DND-41 (cell line): ENCODE measurements around the gene LSM6.

ENCODE experiments used
- ATAC-seq: fragments of 200-7000 bp; cut with Tn5 transposase; 3 replicates; pipeline ENCODE4 v1.9.1; 2021; ENCODE audit warnings: low read depth; ENCODE audit not compliant: insufficient read depth
- DNase-seq: peaks from one replicate; pipeline ENCODE4 v3.0.0-alpha.2; 2020
- H2AFZ ChIP-seq: 2 replicates; pipeline ENCODE4 v1.6.0; 2012; ENCODE audit warnings: low read depth, low read length
- H3K27ac ChIP-seq: 2 replicates; pipeline ENCODE4 v1.5.1; 2012; ENCODE audit warnings: low read length, inconsistent platforms
- H3K27me3 ChIP-seq: fragments of 200-600 bp; sonication (generic); 2 replicates; pipeline ENCODE4 v1.6.0; 2012; ENCODE audit warnings: low read length, mild to moderate bottlenecking, inconsistent platforms; ENCODE audit not compliant: insufficient read depth, poor library complexity
- H3K36me3 ChIP-seq: 2 replicates; pipeline ENCODE4 v1.5.1; 2012; ENCODE audit warnings: low read length, inconsistent platforms; ENCODE audit not compliant: insufficient read depth
- H3K4me1 ChIP-seq: 2 replicates; pipeline ENCODE4 v1.5.1; 2012; ENCODE audit warnings: mild to moderate bottlenecking, low read length; ENCODE audit not compliant: insufficient read depth
- H3K4me2 ChIP-seq: 2 replicates; pipeline ENCODE4 v1.6.0; 2012; ENCODE audit warnings: mild to moderate bottlenecking, moderate library complexity, low read length, inconsistent platforms; ENCODE audit not compliant: insufficient read depth
- H3K4me3 ChIP-seq, 2 experiments: fragments of 200-600 bp in 1 of 2; shearing (Covaris generic) in 1 of 2; 2 replicates each; pipeline ENCODE4 v1.5.1; 2012 to 2016; ENCODE audit warnings: inconsistent platforms in 2 of 2, low read length in 2 of 2, mild to moderate bottlenecking in 2 of 2, low read depth in 1 of 2, moderate library complexity in 1 of 2
- H3K79me2 ChIP-seq: 2 replicates; pipeline ENCODE4 v1.6.0; 2012; ENCODE audit warnings: low read length, inconsistent platforms; ENCODE audit not compliant: insufficient read depth
- H3K9ac ChIP-seq: 2 replicates; pipeline ENCODE4 v1.6.0; 2012; ENCODE audit warnings: low read depth, mild to moderate bottlenecking, inconsistent platforms, low read length, moderate library complexity
- H3K9me3 ChIP-seq: 2 replicates; pipeline ENCODE4 v1.5.1; 2012; ENCODE audit warnings: low read length, moderate library complexity, mild to moderate bottlenecking, inconsistent platforms; ENCODE audit not compliant: insufficient read depth, severe bottlenecking
- H4K20me1 ChIP-seq: 2 replicates; pipeline ENCODE4 v1.6.0; 2012; ENCODE audit warnings: low read length; ENCODE audit not compliant: insufficient read depth
- EZH2 ChIP-seq: IDR thresholded peaks from 3 replicates; pipeline ENCODE4 v1.6.1; 2012; ENCODE audit warnings: borderline replicate concordance, low read depth, mild to moderate bottlenecking, moderate library complexity, low read length, inconsistent platforms; ENCODE audit not compliant: severe bottlenecking
- TF ChIP-seq, protein P1 (sequence below): IDR thresholded peaks from 2 replicates; pipeline ENCODE4 v1.5.1; 2012; ENCODE audit warnings: borderline replicate concordance, low read length, moderate library complexity, mild to moderate bottlenecking; ENCODE audit not compliant: poor library complexity, severe bottlenecking; ENCODE audit errors: extremely low read depth

LSM6 gene

GRCh38 chr4:146194212-146194611 is 18.7 kb downstream of the LSM6 start:
- Histone ChIP-seq H3K36me3 (peaks cover 21% of the 10 kb centered on the region), H2AFZ (no peak overlapping the region), H3K9me3 (no peaks in the 10 kb centered on the region), H3K4me1 (no peaks in the 10 kb centered on the region), H4K20me1 (no peaks in the 10 kb centered on the region), H3K4me3 (no peak overlapping the region), H3K9ac (no peak overlapping the region), H3K79me2 (no peaks in the 10 kb centered on the region), H3K4me2 (no peak overlapping the region), H3K27me3 (no peaks in the 10 kb centered on the region), H3K27ac (no peak overlapping the region)
- ATAC-seq = no peak
- no peak for DNase-seq
- no peak for TF ChIP-seq EZH2
- TF ChIP-seq, protein P1, sequence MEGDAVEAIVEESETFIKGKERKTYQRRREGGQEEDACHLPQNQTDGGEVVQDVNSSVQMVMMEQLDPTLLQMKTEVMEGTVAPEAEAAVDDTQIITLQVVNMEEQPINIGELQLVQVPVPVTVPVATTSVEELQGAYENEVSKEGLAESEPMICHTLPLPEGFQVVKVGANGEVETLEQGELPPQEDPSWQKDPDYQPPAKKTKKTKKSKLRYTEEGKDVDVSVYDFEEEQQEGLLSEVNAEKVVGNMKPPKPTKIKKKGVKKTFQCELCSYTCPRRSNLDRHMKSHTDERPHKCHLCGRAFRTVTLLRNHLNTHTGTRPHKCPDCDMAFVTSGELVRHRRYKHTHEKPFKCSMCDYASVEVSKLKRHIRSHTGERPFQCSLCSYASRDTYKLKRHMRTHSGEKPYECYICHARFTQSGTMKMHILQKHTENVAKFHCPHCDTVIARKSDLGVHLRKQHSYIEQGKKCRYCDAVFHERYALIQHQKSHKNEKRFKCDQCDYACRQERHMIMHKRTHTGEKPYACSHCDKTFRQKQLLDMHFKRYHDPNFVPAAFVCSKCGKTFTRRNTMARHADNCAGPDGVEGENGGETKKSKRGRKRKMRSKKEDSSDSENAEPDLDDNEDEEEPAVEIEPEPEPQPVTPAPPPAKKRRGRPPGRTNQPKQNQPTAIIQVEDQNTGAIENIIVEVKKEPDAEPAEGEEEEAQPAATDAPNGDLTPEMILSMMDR = no peak

- no peak overlapping the region for H3K9ac ChIP-seq
- no peak overlapping the region for H2AFZ ChIP-seq
- H3K4me2 ChIP-seq = no peak overlapping the region
- peaks cover 4% of the 10 kb centered on the region for H3K27me3 ChIP-seq
- no peak overlapping the region for H3K4me3 ChIP-seq
- no peaks in the 10 kb centered on the region for H3K36me3 ChIP-seq
- H3K27ac ChIP-seq = no peak overlapping the region
- DNase-seq (no peak), ATAC-seq (no peak)
- H3K4me1 ChIP-seq = no peaks in the 10 kb centered on the region
- no peak for TF ChIP-seq EZH2
- TF ChIP-seq, protein P1 = no peak
- H4K20me1 ChIP-seq = no peaks in the 10 kb centered on the region
- H3K79me2 ChIP-seq = no peaks in the 10 kb centered on the region
- no peaks in the 10 kb centered on the region for H3K9me3 ChIP-seq
Observed at GRCh38 chr4:146202665-146203064, 27.1 kb downstream of the LSM6 start.

- no peak overlapping the region for H3K9ac ChIP-seq
- H3K4me3 ChIP-seq = no peak overlapping the region
- H3K27ac ChIP-seq = no peak overlapping the region
- no peak overlapping the region for H2AFZ ChIP-seq
- 0 out of 2 replicates have a peak, but pooled peaks cover 3% of the 10 kb centered on the region for H3K4me1 ChIP-seq
- peaks cover 10% of the 10 kb centered on the region for H3K27me3 ChIP-seq
- no peaks in the 10 kb centered on the region for H3K79me2 ChIP-seq
- H3K9me3 ChIP-seq = no peaks in the 10 kb centered on the region
- no peak overlapping the region for H3K4me2 ChIP-seq
- ATAC-seq = no peak
- DNase-seq = no peak
- no peak for TF ChIP-seq EZH2
- TF ChIP-seq, protein P1 = no peak
- H3K36me3 ChIP-seq = no peaks in the 10 kb centered on the region
- no peaks in the 10 kb centered on the region for H4K20me1 ChIP-seq
Observed at GRCh38 chr4:146207410-146207809, 31.9 kb downstream of the LSM6 start.

DNA sequence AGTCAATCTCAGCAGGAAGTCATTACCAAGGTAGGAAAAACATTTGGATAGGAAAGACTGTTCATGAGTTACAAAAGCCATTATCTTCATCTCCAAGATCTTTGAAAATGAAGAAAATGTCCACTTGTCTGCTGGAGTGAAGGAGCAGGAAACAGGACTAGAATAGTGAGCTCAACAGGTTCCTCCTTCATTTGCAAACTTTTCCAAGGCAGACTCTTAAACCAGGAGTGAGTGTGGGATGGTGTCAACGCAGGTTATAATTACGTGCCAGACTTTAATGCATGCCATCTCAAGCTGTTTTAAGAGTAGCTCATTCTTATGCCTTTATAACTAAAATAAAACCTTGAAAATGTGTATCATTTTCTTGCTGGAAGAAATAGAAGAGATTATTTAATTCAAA is 35.4 kb downstream of the LSM6 start:
- Histone ChIP-seq H3K36me3 (no peaks in the 10 kb centered on the region), H4K20me1 (no peaks in the 10 kb centered on the region), H3K9me3 (no peaks in the 10 kb centered on the region), H3K4me1 (0 out of 2 replicates have a peak, but pooled peaks cover 3% of the 10 kb centered on the region), H2AFZ (no peak overlapping the region), H3K27me3 (peaks cover 10% of the 10 kb centered on the region), H3K27ac (no peak overlapping the region), H3K9ac (no peak overlapping the region), H3K4me2 (no peak overlapping the region), H3K4me3 (no peak overlapping the region), H3K79me2 (no peaks in the 10 kb centered on the region)
- no peak for ATAC-seq
- TF ChIP-seq EZH2 = no peak
- TF ChIP-seq, protein P1 = no peak
- DNase-seq = no peak
